Heart right ventricle (tissue), 16 donors: ENCODE measurements around the gene NAT9. TPM values are rescaled to one million over a fixed set of nuclear protein-coding genes. Genes with fewer than 3 reads are reported as not detected.

Source experiments
- ATAC-seq, 8 donors: fragments of 200-7000 bp; cut with Tn5 transposase; one replicate each; pipeline ENCODE4 v1.9.1; 2020; ENCODE audit warnings: mild to moderate bottlenecking in 8 of 8, moderate library complexity in 8 of 8, moderate number of reproducible peaks in 1 of 8
- DNase-seq, 2 donors: peaks; one replicate each; pipeline ENCODE4 v3.0.0-alpha.2; 2020
- H3K27ac ChIP-seq, 10 donors: fragments of 200-600 bp; sonication (generic) in 2 of 10; one replicate each; pipeline versions ENCODE4 v1.5.0 to v1.8.0; 2020 to 2022; ENCODE audit warnings: mild to moderate bottlenecking in 3 of 10
- H3K27me3 ChIP-seq, 7 donors: fragments of 200-600 bp; one replicate each; pipeline ENCODE4 v1.8.0; 2021 to 2022; ENCODE audit warnings: mild to moderate bottlenecking in 2 of 7
- H3K36me3 ChIP-seq, 9 donors: fragments of 200-600 bp; sonication (generic) in 1 of 9; one replicate each; pipeline versions ENCODE4 v1.5.0 to v1.8.0; 2020 to 2022; ENCODE audit warnings: mild to moderate bottlenecking in 2 of 9
- H3K4me1 ChIP-seq, 9 donors: fragments of 200-600 bp; sonication (generic) in 1 of 9; one replicate each; pipeline versions ENCODE4 v1.5.0 to v1.8.0; 2020 to 2022; ENCODE audit warnings: mild to moderate bottlenecking in 4 of 9
- H3K4me3 ChIP-seq, 10 donors: fragments of 200-600 bp; sonication (generic) in 2 of 10; one replicate each; pipeline versions ENCODE4 v1.5.0 to v1.8.0; 2020 to 2022; ENCODE audit warnings: mild to moderate bottlenecking in 7 of 10, moderate library complexity in 2 of 10
- H3K9me3 ChIP-seq, 11 donors: fragments of 200-600 bp in 10 of 11; sonication (generic) in 2 of 11; one replicate each; pipeline versions ENCODE4 v1.5.0 to v1.8.0; 2013 to 2022; ENCODE audit warnings: mild to moderate bottlenecking in 2 of 11, control low read depth in 1 of 11, moderate library complexity in 1 of 11
- CTCF ChIP-seq, 9 donors: fragments of 200-600 bp; sonication (generic) in 2 of 9; IDR thresholded peaks; one replicate each; pipeline versions ENCODE4 v1.5.0 to v1.8.0; 2021 to 2022; ENCODE audit warnings: antibody characterized with exemption in 9 of 9, mild to moderate bottlenecking in 5 of 9, moderate library complexity in 1 of 9
- whole genome bisulfite sequencing, 2 donors: extraction: QIAGEN DNeasy Blood & Tissue Kit; methylation state at CpG; one replicate each; pipeline ENCODE4 v1.1.7; 2013; ENCODE audit warnings: inconsistent platforms in 1 of 2; 5-methylcytosine and 5-hydroxymethylcytosine counted together
- intact Hi-C, 10 donors: fragments of 100-400 bp; cut with DNase I; formaldehyde crosslinking; loops; one replicate each; pipeline versions ENCODE4 v1.11.1 to v1.14.2; 2022
- polyA plus RNA-seq, 2 donors: library from polyadenylated mRNA; stranded (reverse); fragments of 200-250 nt; gene quantifications; one replicate each; pipeline ENCODE4 v1.2.3, GENCODE V29; 2013
- total RNA-seq, 10 donors: library from RNA; stranded (reverse); fragmentation: NEBNext Ultra II Directional in 3 of 10; extraction: Animal tissue kit (Norgen Biotek cat#: 25700) in 3 of 10; gene quantifications; one replicate each; pipeline versions ENCODE4 v1.2.1 to v1.2.4, GENCODE V29; 2021 to 2023
- donor health status: Arrhythmogenic right ventricular cardiomyopathy.
- donor health status: ischemic (EF 13 %, LVEDD 7.1; RV severe dilation, severe dysfunction).
- donor health status: healthy with polysubstance abuse.
- donor health status: DM: no; HTN: yes; CAD: no.
- donor health status: DM: no; HTN: no; CAD: no.
- donor health status: ischemic (EF 25% LVEDD 6.9; RV normal size, moderate dysfunction).
- donor health status: ischemic (EF 25% LVEDD 5.7; RV mildly dilated, moderate dysfunction).
- donor health status: healthy.
- donor health status: DM: yes; HTN: yes; CAD: no.
- donor health status: Ischemic cardiomyopathy.
- donor health status: ischemic (EF 35%, LVEDD 5.7; RV mildly dilated, moderate dysfunction).
- donor health status: nonischemic (EF 11% LVEDD 7.7; RV severe dilation, severe dysfunction).
- donor health status: DM: yes; HTN: yes; CAD: no.
- donor health status: PGD.
- donor health status: ischemic (EF 29% LVEDD 5.4; RV normal size, mild dysfunction).
- donor health status: nonischemic (EF 23%, LVEDD 6.1; RV moderate dilation, normal function).

The NAT9 gene
- total and polyA plus RNA-seq, 12 donors: 10.6 to 42.9 (median 17.1) TPM

- 85 to 86% methylated on average over 4 of the region's 4 CpGs for WGBS, 2 donors
- H3K36me3 ChIP-seq: peaks cover 0 to 91% (median 30%) of the 10 kb centered on the region in 9 donors
- H3K4me3 ChIP-seq: no peak overlapping the region
- no peak for DNase-seq
- intact Hi-C loops: no loop called here
- TF ChIP-seq CTCF (IDR thresholded peaks at IDR 0.05): no peak
- no peak overlapping the region for H3K27ac ChIP-seq
- no peaks in the 10 kb centered on the region for H3K9me3 ChIP-seq
- peaks cover 0 to 9% (median 0%) of the 10 kb centered on the region in 9 donors for H3K4me1 ChIP-seq
- no peaks in the 10 kb centered on the region for H3K27me3 ChIP-seq
- ATAC-seq: no peak
These were observed 20.1 kb upstream of the NAT9 start for GRCh38 chr17:74796211-74796610.

- no peaks in the 10 kb centered on the region for H3K9me3 ChIP-seq
- peaks cover 0 to 90% (median 33%) of the 10 kb centered on the region in 9 donors for H3K36me3 ChIP-seq
- ATAC-seq: no peak
- no peak overlapping the region for H3K4me3 ChIP-seq
- H3K4me1 ChIP-seq: peaks cover 0 to 9% (median 0%) of the 10 kb centered on the region in 9 donors
- no peak overlapping the region for H3K27ac ChIP-seq
- no peaks in the 10 kb centered on the region for H3K27me3 ChIP-seq
- WGBS, 2 donors: 89 to 90% methylated on average over 18 of the region's 18 CpGs
- intact Hi-C loops: no loop called here
- TF ChIP-seq CTCF (IDR thresholded peaks at IDR 0.05): no peak
- no peak for DNase-seq
These were observed 19.3 kb upstream of the NAT9 start for GRCh38 chr17:74795327-74796020.

- no peak for TF ChIP-seq CTCF (IDR thresholded peaks at IDR 0.05)
- DNase-seq (no peak), ATAC-seq (no peak)
- H3K36me3 ChIP-seq: peaks cover 0 to 86% (median 24%) of the 10 kb centered on the region in 9 donors
- intact Hi-C loops: loop anchor here in 6 of 10 donors (1.0 to 5.0 kb wide), 5 partner anchors 70 to 165 kb away; no protein-coding TSS in a partner anchor
- no peaks in the 10 kb centered on the region for H3K27me3 ChIP-seq
- H3K4me1 ChIP-seq: peaks cover 0 to 19% (median 0%) of the 10 kb centered on the region in 9 donors
- no peak overlapping the region for H3K4me3 ChIP-seq
- no peak overlapping the region for H3K27ac ChIP-seq
- WGBS, 2 donors: 94 to 97% methylated on average over 12 of the region's 12 CpGs
- no peaks in the 10 kb centered on the region for H3K9me3 ChIP-seq
These were observed 16.5 kb upstream of the NAT9 start for GRCh38 chr17:74792586-74793105.

- peaks cover 0 to 29% (median 0%) of the 10 kb centered on the region in 9 donors for H3K4me1 ChIP-seq
- H3K36me3 ChIP-seq: peaks cover 0 to 78% (median 17%) of the 10 kb centered on the region in 9 donors
- DNase-seq (no peak), ATAC-seq (peak in 2 of 8 donors; percentile 31)
- TF ChIP-seq CTCF (IDR thresholded peaks at IDR 0.05): no peak
- H3K27ac ChIP-seq: peak overlapping the region in 1 of 10 donors; percentile 61
- H3K9me3 ChIP-seq: no peaks in the 10 kb centered on the region
- WGBS, 2 donors: 82 to 88% methylated on average over 21 of the region's 21 CpGs
- H3K27me3 ChIP-seq: no peaks in the 10 kb centered on the region
- H3K4me3 ChIP-seq: no peak overlapping the region
- intact Hi-C loops: loop anchor here in 7 of 10 donors (1.0 to 5.0 kb wide), 5 partner anchors 72 to 167 kb away; no protein-coding TSS in a partner anchor
These were observed 14.3 kb upstream of the NAT9 start for GRCh38 chr17:74790161-74791058.
